GM21390 (cell line): Measurements from ENCODE around the gene TXLNB.
A peak's percentile ranks its signal among the peaks of the same experiment; 100 is the strongest.
"Not testable (repeated sequence)": the region's sequence is repeated elsewhere in the genome, so short reads cannot be mapped to it uniquely, and the experiment has no call there.

Source experiments
- ATAC-seq: cut with Tn5 transposase; IDR thresholded peaks from one replicate; pipeline ENCODE4 v1.9.1; 2021; ENCODE audit not compliant: unreplicated experiment

TXLNB gene

DNA sequence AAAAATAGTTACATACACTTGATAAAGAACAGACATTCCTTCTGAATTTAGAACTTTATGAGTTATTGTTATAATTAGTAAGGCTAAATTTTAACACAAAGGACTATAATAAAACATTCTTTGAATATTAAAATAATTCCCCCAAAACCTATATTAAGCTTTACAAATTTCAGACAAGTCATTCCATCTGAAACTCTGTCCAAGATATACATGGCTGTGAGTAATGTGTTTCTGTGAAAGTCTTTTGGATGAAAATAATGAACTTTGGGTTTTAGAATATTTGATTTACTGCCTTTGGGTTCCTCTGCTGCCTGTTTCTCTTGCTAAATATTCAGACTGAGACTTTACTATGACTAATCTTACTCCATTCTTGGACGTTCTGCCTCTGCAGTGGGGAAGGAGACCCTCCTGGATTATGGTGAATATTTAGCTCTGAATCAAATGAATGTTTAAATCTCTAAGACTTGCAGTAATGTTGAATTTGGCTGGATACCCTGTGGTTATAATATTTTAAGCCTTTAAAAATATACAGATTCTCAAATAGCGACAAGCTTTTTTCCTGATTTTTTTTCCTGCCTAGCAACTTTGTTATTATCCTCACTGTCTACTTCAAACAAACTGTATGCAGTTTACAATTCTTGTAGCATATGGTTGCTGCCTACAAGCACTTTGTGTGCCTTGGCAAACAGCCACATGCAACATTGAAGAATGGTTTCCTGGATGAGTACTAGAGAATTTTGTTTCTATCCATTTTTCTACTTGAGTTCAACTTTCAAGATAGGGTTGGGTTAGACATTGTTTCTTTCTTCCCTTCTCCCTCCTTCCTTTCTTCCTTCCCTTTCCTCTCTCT, 51.4 kb downstream of the TXLNB start:
- no peak for ATAC-seq

DNA sequence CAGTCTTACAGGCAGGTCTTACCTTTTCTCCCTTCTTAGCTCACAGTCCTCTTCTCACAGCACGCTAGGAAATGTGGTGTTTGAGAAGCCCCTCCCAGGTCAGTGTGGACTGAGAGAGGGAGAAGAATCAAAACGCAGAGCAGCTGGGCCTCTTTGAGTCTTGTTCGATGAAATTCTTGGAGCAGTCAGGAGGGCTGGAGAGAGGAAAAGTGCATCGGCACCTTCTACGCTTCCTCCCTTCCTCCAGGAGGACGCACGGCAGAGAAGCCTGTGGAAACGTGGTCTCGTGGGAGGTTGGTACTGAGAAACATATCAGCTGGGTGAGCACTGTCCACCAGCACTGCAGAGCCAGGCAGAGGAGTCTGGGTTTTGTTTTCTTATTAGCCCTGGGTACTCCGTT, 52.7 kb downstream of the TXLNB start:
- ATAC-seq, result no peak

DNA sequence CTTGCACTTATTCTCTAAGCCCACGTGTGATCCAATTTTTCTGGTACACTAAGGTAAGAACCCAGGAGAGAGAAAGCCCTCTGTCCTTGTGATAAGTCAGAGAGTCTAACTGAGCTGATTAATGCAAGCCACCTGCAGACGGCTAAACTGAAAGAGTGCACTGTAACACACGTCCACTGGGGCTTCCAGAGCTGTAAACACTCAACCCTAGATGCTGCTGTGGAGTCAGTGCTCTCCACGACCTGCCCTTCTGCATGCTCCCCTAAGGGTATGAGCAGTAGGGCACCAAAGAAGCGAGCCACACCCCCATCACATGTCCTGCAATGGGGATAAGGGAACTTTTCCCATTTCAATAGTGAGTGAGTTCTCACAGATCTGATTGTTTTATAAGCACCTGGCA, 55.7 kb downstream of the TXLNB start:
- no peak for ATAC-seq

DNA sequence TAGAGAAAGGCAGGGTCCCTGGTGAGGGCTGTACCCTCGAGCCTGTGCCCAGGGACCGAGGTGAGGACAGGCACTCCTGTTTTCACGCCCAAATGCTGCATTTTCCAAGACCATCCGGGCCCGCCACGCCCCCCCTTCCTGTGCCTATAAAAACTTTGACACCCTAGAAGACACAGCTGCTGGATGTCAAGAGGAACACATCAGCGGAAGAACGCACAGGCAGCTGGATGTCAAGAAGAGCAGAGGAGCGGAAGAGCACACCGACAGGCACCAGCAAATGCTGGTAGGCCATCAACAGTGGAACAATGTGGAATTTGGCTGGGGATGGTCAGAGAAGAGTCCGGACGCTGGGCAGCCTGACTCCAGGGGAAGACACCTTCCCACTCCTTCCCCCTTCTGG, 56.1 kb downstream of the TXLNB start:
- no peak for ATAC-seq

DNA sequence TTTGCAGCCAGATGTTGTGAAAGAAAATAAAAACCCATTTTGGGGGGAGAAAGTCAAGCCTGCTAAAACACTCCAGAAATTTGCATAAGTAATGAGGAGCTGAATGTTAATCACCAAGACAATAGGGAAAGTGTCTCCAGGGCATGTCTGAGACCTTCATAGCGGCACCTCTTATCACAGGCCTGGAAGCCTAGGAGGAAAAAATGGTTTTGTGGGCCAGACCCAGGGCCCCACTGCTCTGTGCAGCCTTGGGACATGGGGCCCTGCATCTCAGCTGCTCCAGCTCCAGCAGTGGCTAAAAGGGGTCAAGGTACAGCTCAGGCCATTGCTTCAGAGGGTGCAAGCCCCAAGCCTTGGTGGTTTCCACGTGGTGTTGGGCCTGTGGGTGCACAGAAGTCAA, 57.6 kb downstream of the TXLNB start:
- ATAC-seq, result not testable (repeated sequence)

DNA sequence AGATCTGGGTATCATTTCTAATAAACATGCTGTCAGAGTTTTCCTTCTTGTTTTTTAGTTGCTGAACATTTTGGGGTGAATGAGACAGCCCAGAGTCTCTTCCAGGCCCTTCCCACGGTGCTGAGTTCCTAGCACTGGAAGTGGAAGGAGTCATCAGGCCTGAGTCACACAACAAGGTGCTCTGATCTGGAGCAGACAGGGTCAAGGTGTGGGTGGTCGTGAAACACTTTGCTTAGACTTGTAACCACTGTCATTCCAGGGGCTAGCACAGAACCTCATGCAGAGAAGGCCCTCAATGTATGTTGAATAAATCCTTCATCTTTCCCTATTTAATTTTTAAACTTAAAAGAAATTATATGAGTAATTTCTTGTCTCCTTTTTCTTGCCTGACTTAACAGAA, 60.6 kb downstream of the TXLNB start:
- no peak for ATAC-seq

DNA sequence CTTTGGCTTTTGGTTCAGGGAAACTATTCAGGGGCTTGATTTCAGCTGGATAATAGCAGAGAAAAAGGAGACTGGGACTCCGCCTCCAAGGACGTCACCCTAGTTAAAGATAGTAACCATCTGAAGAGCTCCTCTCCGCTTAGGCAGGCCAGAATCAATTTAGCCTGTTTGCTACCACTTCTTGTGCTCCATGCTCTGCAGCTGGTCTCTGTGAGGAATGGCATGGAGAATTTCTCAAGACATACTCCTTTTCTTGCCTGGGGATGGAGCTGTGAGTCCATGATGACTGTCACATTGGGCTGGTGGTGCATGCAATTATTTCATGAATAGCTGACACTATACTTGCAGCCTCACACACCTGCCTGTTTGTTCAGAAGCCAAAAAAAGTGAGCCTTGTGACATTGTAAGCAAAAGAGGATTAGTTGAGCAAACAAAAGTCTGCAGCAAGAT, 61.4 kb downstream of the TXLNB start:
- no peak for ATAC-seq

DNA sequence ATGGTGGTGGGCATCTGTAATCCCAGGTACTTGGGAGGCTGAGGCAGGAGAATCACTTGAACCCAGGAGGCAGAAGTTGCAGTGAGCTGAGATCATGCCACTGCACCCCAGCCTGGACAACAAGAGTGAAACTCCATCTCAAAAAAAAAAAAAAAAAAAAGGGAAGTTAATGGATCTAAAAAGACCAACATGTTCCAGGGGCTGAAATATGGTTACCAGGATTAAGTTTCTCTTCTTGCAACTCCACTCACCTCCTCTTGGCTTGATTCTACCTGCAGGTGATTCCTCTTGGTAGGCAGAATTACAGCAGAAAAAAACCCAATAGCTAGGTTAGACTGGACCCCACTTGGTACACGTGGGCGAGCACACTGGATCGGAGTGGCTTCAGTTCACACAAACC, 63.4 kb downstream of the TXLNB start:
- not testable (repeated sequence) for ATAC-seq

DNA sequence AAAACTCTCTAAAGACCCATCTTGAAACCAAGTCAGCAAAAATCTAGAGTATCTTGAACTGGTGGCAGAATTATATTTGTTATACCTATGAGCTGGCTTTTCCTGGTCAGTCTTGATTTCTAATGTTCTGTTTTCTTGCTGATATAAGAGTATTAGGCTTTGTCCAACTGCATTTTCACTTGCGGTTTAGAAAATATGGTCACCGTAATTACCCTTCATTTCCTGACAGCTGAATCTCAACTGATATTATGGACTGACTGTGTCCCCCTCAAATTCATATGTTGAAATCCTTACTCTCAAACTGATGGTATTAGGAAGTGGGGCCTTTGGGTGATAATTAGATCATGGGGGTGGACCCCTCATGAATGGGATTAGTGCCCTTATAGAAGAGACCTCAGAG, 72.1 kb downstream of the TXLNB start:
- peak; percentile 8 for ATAC-seq

DNA sequence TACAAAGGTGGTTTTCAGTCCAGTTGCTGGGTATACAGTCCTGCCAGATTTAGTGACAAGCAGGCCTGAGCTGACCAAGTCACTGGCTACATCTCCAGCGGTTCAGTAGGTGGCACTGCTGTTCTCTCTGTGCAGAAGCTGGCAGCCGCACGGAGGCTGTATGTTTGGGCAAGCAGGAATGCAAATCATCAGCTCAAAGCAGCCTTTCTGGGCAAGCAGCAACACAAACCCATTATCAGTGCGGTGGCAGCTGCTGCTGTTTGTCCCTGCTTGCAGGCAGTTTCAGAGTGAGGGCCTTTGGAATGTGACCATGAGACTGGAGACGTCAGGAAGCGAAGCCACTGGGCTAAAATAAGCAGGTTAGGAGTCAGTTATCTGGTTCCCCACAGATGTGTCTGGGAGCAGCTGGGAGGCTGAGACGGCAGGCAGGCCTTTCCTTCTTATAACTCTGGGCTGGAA, 72.5 kb downstream of the TXLNB start:
- ATAC-seq, result peak; percentile 100

DNA sequence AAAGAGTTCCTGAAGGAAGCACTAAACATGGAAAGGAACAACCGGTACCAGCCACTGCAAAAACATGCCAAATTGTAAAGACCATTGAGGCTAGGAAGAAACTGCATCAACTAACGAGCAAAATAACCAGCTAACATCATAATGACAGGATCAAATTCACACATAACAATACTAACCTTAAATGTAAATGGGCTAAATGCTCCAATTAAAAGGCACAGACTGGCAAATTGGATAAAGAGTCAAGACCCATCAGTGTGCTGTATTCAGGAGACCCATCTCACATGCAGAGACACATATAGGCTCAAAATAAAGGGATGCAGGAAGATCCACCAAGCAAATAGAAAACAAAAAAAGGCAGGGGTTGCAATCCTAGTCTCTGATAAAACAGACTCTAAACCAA, 79.3 kb downstream of the TXLNB start:
- ATAC-seq, result not testable (repeated sequence)

DNA sequence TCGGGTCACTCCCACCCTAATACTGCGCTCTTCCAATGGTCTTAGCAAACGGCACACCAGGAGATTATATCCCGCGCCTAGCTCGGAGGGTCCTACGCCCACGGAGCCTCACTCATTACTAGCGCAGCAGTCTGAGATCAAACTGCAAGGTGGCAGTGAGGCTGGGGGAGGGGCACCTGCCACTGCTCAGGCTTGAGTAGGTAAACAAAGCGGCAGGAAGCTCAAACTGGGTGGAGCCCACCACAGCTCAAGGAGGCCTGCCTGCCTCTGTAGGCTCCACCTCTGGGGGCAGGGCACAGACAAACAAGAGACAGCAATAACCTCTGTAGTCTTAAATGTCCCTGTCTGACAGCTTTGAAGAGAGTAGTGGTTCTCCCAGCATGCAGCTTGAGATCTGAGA, 81.0 kb downstream of the TXLNB start:
- ATAC-seq, result not testable (repeated sequence)

DNA sequence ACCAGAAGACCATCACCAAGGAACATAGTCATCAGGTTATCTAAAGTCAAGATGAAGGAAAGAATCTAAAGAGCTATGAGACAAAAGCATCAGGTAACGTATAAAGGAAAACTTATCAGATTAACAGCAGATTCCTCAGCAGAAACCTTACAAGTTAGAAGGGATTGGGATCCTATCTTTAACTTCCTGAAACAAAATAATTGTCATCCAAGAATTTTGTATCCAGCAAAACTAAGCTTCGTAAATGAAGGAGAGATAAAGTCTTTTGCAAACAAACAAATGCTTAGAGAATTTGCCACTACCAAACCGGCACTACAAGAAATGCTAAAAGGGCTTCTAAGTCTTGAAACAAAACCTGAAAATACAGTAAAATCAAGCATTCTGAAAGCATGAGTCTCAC, 86.0 kb downstream of the TXLNB start:
- no peak for ATAC-seq

DNA sequence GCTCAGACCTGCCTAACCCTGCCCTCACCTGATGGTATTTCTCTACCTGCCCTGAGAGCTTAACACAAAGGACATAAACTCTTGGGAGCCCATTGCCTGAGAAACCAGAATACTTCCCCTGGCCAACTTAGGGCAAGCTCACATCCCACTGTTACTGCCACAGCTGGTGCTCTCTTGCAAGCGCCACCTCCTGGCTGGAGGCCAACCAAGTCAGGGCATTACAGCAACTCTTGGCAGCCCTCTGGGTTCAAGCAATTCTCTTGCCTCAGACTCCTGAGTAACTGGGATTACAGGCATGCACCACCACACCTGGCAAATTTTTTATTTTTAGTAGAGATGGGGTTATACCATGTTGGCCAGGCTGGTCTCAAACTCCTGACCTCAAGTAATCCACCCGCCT, 86.8 kb downstream of the TXLNB start:
- no peak for ATAC-seq

DNA sequence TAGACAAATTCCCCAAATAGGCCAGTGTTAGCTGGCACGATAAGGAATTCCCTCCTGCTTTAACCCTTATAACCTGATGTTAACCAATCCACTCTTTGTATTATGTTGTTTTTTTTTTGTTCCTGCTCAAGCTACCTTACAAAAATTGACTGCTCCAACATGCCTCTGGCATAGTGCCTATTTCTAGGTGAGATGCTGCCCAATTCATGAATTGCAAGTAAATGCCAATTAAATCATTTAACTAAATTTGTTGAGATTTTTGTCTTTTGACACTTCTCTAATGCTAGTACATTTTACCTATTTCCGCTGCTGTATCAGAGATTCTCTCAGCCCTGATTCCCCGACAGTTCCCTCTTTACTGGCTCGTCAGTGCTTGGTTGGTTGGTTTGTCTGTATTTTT, 90.4 kb downstream of the TXLNB start:
- ATAC-seq, result no peak

DNA sequence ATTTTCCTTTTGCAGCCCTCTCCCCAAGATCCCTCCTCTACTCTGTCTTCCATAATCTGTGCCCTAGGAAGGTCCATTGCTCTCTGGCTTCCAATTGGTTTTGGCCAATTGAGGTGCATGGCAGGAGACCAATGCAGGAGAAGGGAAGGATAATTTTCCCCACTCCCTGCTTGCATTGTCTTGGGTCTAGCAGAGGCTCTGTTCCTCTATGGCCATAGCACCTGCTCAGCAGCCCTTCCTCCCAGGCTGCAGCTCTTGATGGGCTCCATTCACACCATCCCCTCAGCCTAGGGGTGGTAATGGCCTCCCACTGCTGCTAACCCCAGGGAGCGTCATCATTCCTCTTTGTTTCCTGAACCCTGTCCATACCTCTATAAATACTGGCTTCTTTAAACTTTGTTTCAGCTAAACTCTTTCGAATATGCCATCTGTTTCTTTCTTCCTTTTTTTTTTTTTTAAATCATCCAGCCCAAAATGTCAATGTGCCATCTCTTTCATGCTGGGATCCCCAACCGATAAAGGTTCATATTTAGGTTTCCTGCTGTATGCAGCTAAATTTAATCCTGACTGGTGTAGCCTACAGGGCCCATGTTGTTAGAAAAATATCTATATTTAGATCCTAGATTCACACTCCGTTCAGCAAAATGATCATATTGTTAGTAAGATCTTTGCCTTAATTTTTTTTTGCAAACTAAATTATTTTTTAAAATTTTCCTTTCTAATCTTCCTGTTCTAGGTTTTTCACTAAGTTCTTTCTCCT, 93.1 kb downstream of the TXLNB start:
- ATAC-seq, result no peak

DNA sequence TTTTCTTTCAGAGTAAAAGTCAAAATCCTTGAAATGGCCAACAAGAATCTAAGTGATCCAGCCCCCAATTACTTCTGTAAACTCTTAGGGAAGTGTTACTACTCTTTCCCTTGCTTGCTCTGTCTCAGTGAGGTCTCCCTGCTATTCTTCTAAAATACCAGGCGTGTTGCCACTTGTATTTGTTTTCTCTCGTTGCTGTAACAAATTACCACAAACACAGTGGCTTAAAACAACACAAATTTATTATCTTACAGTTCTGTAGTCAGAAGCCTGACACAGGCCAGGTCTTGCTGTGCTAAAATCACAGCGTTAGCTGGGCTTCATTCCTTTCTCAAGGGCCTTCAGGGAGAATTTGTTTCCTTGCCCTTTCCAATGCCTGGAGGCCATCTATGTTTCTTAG, 97.1 kb downstream of the TXLNB start:
- ATAC-seq, result no peak
